HAP-1 (cell line): ENCODE measurements around the gene MSMP.

Source experiments
- DNase-seq, 2 experiments: peaks; one replicate each; pipeline ENCODE4 v3.0.0-alpha.2; 2016 to 2020; ENCODE audit warnings: low spot score in 2 of 2
- H3K27me3 ChIP-seq: fragments of 250-450 bp; sonication (Bioruptor Pico); 2 replicates; pipeline ENCODE4 v1.5.1; 2020; ENCODE audit warnings: low read depth, mild to moderate bottlenecking, moderate library complexity
- H3K36me3 ChIP-seq: fragments of 250-450 bp; sonication (Bioruptor Pico); replicated peaks from 2 replicates; pipeline ENCODE4 v1.5.1; 2020; ENCODE audit warnings: mild to moderate bottlenecking
- H3K4me1 ChIP-seq: fragments of 250-450 bp; sonication (Bioruptor Pico); 2 replicates; pipeline ENCODE4 v1.5.1; 2020; ENCODE audit warnings: mild to moderate bottlenecking
- H3K4me3 ChIP-seq: fragments of 250-450 bp; sonication (Bioruptor Pico); 2 replicates; pipeline ENCODE4 v1.5.1; 2020; ENCODE audit warnings: mild to moderate bottlenecking, moderate library complexity
- H3K9me3 ChIP-seq: fragments of 250-450 bp; sonication (Bioruptor Pico); 2 replicates; pipeline ENCODE4 v1.5.1; 2020; ENCODE audit warnings: mild to moderate bottlenecking, moderate library complexity
- in situ Hi-C: fragments of 300-500 bp; cut with MboI; formaldehyde crosslinking; loops from 3 replicates; pipeline ENCODE4 v1.14.3; 2020; ENCODE audit warnings: low sequenced_read_pairs, inconsistent platforms, mixed read lengths

The MSMP gene

GRCh38 chr9:35790025-35790384, 35.9 kb upstream of the MSMP start:
- peaks cover 9% of the 10 kb centered on the region for H3K36me3 ChIP-seq
- no peaks in the 10 kb centered on the region for H3K9me3 ChIP-seq
- H3K4me3 ChIP-seq, result no peak overlapping the region
- in situ Hi-C loops, result loop anchor here (5.0 kb wide), 1 partner anchor 92 kb away; no protein-coding TSS in a partner anchor
- H3K27me3 ChIP-seq, result no peaks in the 10 kb centered on the region
- no peak for DNase-seq
- peaks cover 26% of the 10 kb centered on the region for H3K4me1 ChIP-seq

DNA sequence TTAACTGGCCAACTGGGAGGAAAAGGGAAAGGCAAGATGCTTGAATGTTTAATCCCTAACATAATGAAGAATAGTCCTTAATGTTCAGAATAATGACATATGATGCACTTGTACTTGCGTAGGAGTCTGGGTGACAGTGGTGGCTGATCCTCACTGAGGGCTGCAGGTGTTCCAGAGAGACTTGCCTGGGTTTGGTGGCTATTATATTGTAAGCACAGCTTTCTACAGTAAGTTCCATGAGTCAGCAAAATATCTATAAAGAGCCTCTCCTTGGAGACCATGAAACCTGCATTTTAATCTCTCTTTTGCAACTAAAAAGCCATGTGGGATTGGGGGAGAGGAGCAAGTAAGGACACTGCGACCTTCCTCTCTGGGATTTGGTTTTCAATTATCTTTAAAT, 35.5 kb upstream of the MSMP start:
- Histone ChIP-seq H3K27me3 (no peaks in the 10 kb centered on the region), H3K9me3 (no peaks in the 10 kb centered on the region), H3K36me3 (peaks cover 9% of the 10 kb centered on the region), H3K4me1 (peaks cover 26% of the 10 kb centered on the region), H3K4me3 (no peak overlapping the region)
- in situ Hi-C loops, result no loop called here
- peak; percentile 76 to 93 for DNase-seq

DNA sequence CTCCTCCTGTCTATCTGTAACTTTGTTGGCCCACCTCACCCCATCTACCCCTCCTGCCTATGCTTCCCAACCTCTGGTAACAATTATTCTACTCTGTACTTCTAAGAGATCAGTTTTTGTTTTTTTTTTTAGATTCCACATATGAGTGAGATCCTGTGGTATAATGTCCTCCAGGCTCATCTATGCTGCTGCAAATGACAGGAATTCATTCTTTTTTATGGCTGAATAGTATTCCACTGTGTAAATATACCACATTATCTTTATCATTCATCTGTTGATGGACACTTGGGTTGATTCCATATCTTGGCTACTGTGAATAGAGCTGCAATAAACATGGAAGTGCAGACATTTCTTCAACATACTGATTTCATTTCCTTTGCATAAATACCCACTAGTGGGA, 29.3 kb upstream of the MSMP start:
- in situ Hi-C loops, result no loop called here
- DNase-seq, result no peak
- H3K4me3 ChIP-seq, result no peak overlapping the region
- H3K9me3 ChIP-seq, result no peaks in the 10 kb centered on the region
- peaks cover 2% of the 10 kb centered on the region; the same call in 1 of the 2 replicates for H3K4me1 ChIP-seq
- H3K27me3 ChIP-seq, result no peaks in the 10 kb centered on the region
- H3K36me3 ChIP-seq, result no peaks in the 10 kb centered on the region; the same call in 1 of the 2 replicates

DNA sequence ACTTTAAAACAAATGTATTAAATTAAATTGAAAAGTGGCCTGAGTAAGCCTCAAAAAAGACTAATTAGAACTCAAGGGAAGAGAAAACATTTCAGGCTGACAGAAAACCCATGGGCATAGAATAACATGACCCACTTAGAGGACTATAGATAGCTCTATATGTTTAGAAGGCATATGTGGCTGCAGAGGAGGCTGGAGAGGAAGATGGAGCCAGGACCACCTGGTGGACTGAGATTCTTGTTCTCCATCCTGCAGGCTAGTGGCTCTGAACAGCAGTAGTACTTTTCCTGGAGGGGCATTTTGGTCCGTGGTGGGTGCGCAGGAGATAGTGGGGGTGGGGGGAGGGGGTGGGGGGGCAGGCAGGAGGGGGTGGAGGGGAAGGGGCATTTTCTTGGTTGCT, 27.0 kb upstream of the MSMP start:
- in situ Hi-C loops, result no loop called here

GRCh38 chr9:35778496-35778895, 24.4 kb upstream of the MSMP start:
- DNase-seq, result no peak

More for the DNA sequence above, 27.0 kb upstream of the MSMP start:
- H3K4me3 ChIP-seq, result no peak overlapping the region
- H3K36me3 ChIP-seq, result no peaks in the 10 kb centered on the region
- no peak for DNase-seq
- peaks cover 6% of the 10 kb centered on the region for H3K4me1 ChIP-seq
- H3K27me3 ChIP-seq, result no peaks in the 10 kb centered on the region
- H3K9me3 ChIP-seq, result no peaks in the 10 kb centered on the region

DNA sequence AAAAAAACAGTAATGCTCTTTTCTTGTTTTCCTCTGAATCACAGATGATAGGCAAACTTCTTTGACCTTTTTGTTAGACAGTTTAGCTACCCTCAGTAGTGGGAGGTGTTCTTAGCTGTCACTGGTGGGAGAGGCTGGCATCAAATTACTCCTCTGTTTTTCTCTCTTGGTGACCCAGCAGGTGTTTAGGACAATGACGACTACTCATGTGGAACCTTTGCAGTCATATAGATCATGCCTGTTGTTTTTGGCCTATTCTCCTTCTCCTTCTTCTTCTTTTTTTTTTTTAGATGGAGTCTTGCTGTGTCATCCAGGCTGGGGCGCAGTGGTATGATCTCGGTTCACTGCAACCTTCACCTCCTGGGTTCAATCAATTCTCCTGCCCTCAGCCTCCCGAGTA, 21.9 kb upstream of the MSMP start:
- Histone ChIP-seq H3K9me3 (no peaks in the 10 kb centered on the region), H3K4me1 (peaks cover 34% of the 10 kb centered on the region), H3K36me3 (no peaks in the 10 kb centered on the region; the same call in 1 of the 2 replicates), H3K4me3 (no peak overlapping the region), H3K27me3 (no peaks in the 10 kb centered on the region)
- DNase-seq, result peak; percentile 40 to 50
- in situ Hi-C loops, result no loop called here

More at GRCh38 chr9:35778496-35778895, 24.4 kb upstream of the MSMP start:
- Histone ChIP-seq H3K4me3 (no peak overlapping the region), H3K9me3 (no peaks in the 10 kb centered on the region), H3K36me3 (no peaks in the 10 kb centered on the region), H3K27me3 (no peaks in the 10 kb centered on the region), H3K4me1 (peaks cover 22% of the 10 kb centered on the region)
- in situ Hi-C loops, result no loop called here

GRCh38 chr9:35774907-35775635, 21.0 kb upstream of the MSMP start:
- peak; percentile 35 to 42 for DNase-seq
- Histone ChIP-seq H3K9me3 (no peaks in the 10 kb centered on the region), H3K4me3 (no peak overlapping the region), H3K36me3 (no peaks in the 10 kb centered on the region; the same call in 1 of the 2 replicates), H3K27me3 (no peaks in the 10 kb centered on the region), H3K4me1 (peaks cover 37% of the 10 kb centered on the region)
- in situ Hi-C loops, result no loop called here

DNA sequence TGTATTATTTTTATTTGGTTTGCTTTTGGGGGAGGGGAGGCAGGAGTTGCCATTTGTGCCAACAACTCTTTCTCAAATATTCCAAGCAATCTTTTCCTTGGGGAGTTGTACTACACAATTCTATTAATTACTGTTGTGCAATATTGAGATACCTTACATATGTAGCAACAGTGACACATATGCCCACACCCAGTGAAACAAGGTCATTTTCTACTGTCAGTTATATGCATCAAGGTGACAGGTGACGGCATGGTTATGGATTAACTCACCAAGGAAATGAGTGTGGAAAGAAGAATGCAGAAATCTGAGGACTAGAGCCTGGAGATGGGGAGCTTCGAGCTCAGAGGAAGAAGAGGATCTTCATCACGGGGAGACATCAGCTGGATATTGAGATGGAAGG, 17.9 kb upstream of the MSMP start:
- H3K9me3 ChIP-seq, result no peaks in the 10 kb centered on the region
- no peak overlapping the region for H3K4me3 ChIP-seq
- no peaks in the 10 kb centered on the region; the same call in 1 of the 2 replicates for H3K36me3 ChIP-seq
- in situ Hi-C loops, result no loop called here
- H3K4me1 ChIP-seq, result peaks cover 37% of the 10 kb centered on the region
- DNase-seq, result no peak
- no peaks in the 10 kb centered on the region for H3K27me3 ChIP-seq

DNA sequence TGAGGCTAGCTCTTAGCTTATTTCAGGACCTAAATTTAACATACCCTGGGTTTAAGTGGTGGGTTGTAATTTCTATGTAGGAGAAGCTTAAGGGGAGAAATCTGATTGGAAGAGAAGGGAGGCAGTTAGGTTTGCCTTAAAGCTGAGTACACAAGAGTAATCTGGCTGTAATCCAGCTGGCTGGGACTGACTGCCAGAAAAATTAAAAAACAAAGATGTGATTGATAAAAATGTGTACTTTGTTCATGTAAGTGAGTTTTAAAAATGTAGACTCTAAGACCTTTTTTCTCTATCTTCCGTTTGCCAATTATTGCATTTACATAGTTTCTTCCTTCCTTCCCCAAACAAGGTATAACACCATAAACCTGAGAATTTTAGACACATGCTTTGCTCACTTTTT, 17.5 kb upstream of the MSMP start:
- in situ Hi-C loops, result no loop called here
- Histone ChIP-seq H3K4me1 (peaks cover 40% of the 10 kb centered on the region), H3K9me3 (no peaks in the 10 kb centered on the region), H3K4me3 (no peak overlapping the region), H3K36me3 (no peaks in the 10 kb centered on the region; the same call in 1 of the 2 replicates), H3K27me3 (no peaks in the 10 kb centered on the region)
- DNase-seq, result peak in 1 of 2 experiments; percentile 53

DNA sequence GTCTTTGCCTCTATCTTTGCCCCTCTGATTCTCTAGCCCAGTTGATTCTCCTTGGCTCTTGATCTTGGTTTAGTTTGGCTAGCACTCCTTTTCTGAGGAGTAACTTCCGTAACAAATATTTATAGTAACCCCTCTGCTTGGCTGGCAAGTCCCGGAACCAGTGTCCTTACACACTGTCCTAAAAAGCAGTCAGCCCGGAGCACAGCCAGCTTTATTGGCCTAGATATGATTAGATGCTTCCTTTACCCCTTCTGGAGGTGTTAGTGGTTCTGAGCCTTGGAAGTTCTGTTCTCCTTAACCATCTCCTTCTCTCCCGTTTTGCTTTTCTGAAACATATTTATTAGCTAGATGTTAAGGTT, 17.0 kb upstream of the MSMP start:
- in situ Hi-C loops, result no loop called here
- no peaks in the 10 kb centered on the region; the same call in 1 of the 2 replicates for H3K36me3 ChIP-seq
- no peak overlapping the region for H3K4me3 ChIP-seq
- peaks cover 39% of the 10 kb centered on the region for H3K4me1 ChIP-seq
- DNase-seq, result no peak
- H3K9me3 ChIP-seq, result no peaks in the 10 kb centered on the region
- H3K27me3 ChIP-seq, result no peaks in the 10 kb centered on the region

DNA sequence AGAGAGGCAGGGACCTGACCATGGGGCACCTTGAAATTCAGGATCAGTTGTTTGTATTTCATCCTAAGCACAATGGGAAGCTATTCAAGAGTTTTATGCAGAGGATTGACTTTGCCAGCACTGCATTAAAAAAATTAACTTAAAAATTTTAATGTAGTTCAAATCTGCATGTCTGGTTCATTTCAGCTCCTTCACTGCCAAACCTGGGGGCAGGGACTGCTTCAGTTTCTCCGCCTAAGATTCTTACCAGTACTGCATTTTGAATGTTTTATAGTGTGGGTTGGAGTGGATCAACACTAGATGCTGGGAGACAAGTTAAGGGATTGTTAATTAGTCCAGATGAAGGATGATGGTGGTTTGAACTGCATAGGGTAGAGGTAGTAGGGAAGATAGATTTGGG, 15.7 kb upstream of the MSMP start:
- no peak for DNase-seq
- no peaks in the 10 kb centered on the region; the same call in 1 of the 2 replicates for H3K36me3 ChIP-seq
- in situ Hi-C loops, result no loop called here
- H3K27me3 ChIP-seq, result no peaks in the 10 kb centered on the region
- no peaks in the 10 kb centered on the region for H3K9me3 ChIP-seq
- H3K4me3 ChIP-seq, result no peak overlapping the region
- H3K4me1 ChIP-seq, result peaks cover 30% of the 10 kb centered on the region

DNA sequence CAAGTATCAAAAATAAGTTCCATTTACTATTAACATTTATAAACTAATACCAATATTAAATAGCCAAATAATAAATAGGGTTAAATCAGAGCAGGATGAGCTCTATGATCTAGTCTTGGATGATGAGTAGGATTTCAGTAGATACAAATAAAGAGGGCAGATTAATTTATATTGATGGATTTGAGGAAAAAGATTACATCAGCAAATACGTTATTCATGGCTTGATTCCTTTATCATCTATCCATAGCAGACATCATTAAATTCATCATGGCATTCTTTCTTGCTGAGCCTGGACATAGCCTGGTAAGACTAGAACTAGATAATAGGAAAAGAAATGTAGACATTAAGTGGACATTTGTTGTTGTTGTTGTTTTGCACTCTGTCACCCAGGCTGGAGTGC, 13.4 kb upstream of the MSMP start:
- in situ Hi-C loops, result no loop called here
- H3K4me1 ChIP-seq, result peaks cover 34% of the 10 kb centered on the region
- no peak for DNase-seq
- no peaks in the 10 kb centered on the region for H3K9me3 ChIP-seq
- H3K27me3 ChIP-seq, result no peaks in the 10 kb centered on the region
- no peak overlapping the region for H3K4me3 ChIP-seq
- H3K36me3 ChIP-seq, result no peaks in the 10 kb centered on the region

- H3K27me3 ChIP-seq, result no peaks in the 10 kb centered on the region
- no peaks in the 10 kb centered on the region for H3K36me3 ChIP-seq
- H3K4me3 ChIP-seq, result no peak overlapping the region
- no peak for DNase-seq
- H3K9me3 ChIP-seq, result no peaks in the 10 kb centered on the region
- peaks cover 36% of the 10 kb centered on the region for H3K4me1 ChIP-seq
- in situ Hi-C loops, result no loop called here
Observed at GRCh38 chr9:35766997-35767396, 12.9 kb upstream of the MSMP start.

- DNase-seq, result no peak
- Histone ChIP-seq H3K36me3 (no peaks in the 10 kb centered on the region), H3K27me3 (no peaks in the 10 kb centered on the region), H3K9me3 (no peaks in the 10 kb centered on the region), H3K4me3 (no peak overlapping the region), H3K4me1 (peaks cover 40% of the 10 kb centered on the region)
- in situ Hi-C loops, result no loop called here
Observed at GRCh38 chr9:35763803-35764202, 9.7 kb upstream of the MSMP start.

GRCh38 chr9:35763181-35763580, 9.1 kb upstream of the MSMP start:
- Histone ChIP-seq H3K27me3 (no peaks in the 10 kb centered on the region), H3K36me3 (no peaks in the 10 kb centered on the region), H3K9me3 (no peaks in the 10 kb centered on the region), H3K4me1 (peaks cover 47% of the 10 kb centered on the region), H3K4me3 (no peak overlapping the region)
- peak in 1 of 2 experiments; percentile 98 for DNase-seq
- in situ Hi-C loops, result no loop called here
